Measurements from ENCODE around the gene GALR1.

The GALR1 gene

DNA sequence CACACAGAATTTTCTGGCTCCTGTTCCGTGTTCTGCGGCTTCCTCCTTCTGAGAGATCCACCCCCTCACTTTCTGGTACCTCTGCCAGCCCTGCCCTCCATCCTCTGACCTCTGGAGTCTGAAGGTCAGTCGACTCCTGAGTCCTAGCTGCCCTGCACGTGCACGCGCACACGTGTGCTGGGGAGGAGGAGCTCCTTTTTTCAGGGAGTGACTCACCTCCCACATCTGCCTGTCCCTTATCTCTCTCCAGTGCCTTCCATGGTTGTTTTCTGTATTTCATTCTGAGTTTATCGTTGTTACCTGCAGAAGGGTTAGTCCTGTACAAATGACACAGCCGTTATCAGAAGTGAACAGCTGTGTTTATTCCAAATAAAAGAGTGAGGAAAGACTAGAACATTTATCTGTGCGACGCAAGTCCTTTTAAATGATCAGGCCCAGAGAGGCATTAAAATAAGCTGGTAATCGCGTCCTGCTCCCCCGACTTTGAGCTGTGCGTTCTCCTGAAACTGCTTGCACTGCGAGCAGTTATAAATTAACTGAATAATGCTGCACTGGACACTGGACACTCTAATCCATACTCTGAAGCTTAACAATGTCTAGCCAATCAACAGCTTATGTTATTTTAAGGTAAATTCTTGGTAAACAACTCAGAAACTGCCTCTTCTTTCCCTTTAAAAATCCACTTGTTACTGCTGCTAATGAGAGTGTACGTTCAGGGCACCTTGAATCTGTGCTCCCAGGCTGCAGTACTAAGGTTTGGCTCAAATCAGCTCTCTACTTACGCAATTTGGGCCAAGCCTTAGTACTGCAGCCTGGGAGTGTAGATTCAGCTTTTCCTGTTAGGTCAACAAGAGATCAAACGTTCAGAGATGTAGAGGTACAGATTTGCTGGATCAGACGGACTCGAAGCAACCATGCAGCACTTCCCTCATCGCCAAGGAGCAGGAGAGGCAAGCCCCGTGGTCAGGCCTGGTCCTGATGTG, 72.5 kb downstream of the GALR1 start:
- DNase-seq (ENCODE audit: low spot score): no peak

DNA sequence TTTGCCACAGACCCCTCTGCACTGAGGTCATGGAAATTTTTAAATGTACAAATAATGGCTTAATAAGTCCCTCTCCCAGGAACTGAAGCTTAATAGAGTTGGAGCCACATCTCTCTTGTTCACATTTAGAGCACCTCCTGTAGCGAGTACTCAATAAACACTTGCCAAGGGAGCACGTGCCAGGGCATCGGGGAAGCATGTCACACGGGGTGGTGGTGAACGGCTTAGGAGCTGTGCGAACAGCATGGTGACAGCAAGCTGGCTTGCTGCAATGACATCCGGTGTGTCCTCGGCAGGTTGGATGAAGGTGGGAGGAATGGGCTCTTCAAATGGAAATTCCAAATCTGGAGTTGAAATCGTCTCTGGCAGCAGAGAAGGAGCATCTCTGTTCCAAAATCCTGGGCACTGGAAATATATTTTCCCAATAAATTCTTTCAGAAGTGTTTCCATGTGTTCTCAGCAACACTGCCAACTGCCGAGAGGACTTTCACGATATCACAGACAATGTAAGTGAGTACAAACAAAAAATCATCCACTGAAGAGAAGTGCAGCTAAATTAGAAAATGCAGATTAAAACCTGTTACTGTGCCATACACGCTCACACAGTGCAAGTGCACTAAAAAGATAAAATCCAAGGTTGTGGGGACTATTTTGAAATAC, 74.1 kb downstream of the GALR1 start:
- DNase-seq (ENCODE audit: low spot score): no peak

Measured in AG08396 (cell line).